ENCODE results near the gene ARHGAP8. TPM values are rescaled to one million over a fixed set of nuclear protein-coding genes. Genes with fewer than 3 reads are reported as not detected.

ARHGAP8 gene
- total and polyA plus RNA-seq, 2 donors = 1.5 to 4.5 TPM

DNA sequence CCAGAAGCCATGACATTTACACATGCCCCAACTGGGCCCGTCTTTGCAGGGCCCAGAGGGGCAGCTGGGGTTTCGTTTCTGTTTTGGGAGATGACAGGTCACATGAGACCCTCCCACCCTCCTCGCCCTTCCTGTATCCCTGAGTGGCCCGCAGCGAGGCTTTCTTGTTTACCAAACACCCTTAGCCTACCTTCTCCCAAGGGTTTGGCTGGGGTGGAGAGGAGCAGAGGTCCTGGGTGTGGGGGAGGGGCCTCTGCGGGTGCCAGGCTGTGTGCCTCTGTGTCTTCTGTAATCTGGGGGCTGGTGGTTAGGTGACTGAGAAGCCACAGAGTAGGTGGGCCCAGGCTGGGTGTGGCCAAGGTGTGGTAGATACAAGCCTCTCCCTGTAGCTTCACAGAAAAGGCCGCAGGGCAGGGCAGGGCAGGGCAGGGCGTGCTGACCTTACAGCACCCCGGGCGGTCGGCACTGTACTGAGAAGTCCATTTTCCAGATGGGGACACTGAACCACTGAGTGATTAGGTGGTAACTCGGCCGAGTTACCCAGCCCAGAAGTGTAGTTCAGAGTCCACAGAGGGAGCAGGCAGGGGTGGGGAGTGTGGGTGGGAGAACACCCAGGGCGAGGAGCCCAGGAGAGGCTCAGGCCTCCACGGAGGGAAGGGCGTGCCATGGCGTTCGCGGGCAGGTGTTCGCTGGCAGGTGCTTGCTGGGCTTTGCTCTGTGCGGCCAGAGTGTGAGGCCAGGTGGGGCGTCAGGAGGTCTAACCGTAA lies 41.7 kb upstream of the ARHGAP8 start:
- Histone ChIP-seq H3K27me3 (ENCODE audit: control insufficient read depth in 2 of 2, insufficient read depth in 1 of 2, low read length in 1 of 2) (no peaks in the 10 kb centered on the region), H3K4me1 (ENCODE audit: control insufficient read depth in 2 of 2, insufficient read depth in 2 of 2, low read length in 2 of 2) (peaks cover 15 to 53% of the 10 kb centered on the region in 2 donors), H3K36me3 (ENCODE audit: control insufficient read depth in 2 of 2, insufficient read depth in 2 of 2, low read length in 1 of 2) (peaks cover 0 to 2% of the 10 kb centered on the region in 2 donors), H3K9me3 (ENCODE audit: control insufficient read depth in 2 of 2, insufficient read depth in 1 of 2, low read length in 1 of 2) (no peaks in the 10 kb centered on the region), H3K4me3 (ENCODE audit: low read length in 2 of 2) (no peak overlapping the region), H3K27ac (ENCODE audit: low read depth in 1 of 2, low read length in 1 of 2) (peak overlapping the region in 1 of 2 donors; percentile 43)
- peak in 3 of 9 donors; percentile 39 to 65 (median 43) for DNase-seq (ENCODE audit: low read depth in 6 of 9, low spot score in 9 of 9)
- 33% methylated on average over 23 of the region's 23 CpGs for WGBS

GRCh38 chr22:44711241-44711560 lies 41.2 kb upstream of the ARHGAP8 start:
- H3K36me3 ChIP-seq (ENCODE audit: control insufficient read depth in 2 of 2, insufficient read depth in 2 of 2, low read length in 1 of 2) = peaks cover 0 to 2% of the 10 kb centered on the region in 2 donors
- no peak overlapping the region for H3K4me3 ChIP-seq (ENCODE audit: low read length in 2 of 2)
- H3K4me1 ChIP-seq (ENCODE audit: control insufficient read depth in 2 of 2, insufficient read depth in 2 of 2, low read length in 2 of 2) = peaks cover 15 to 53% of the 10 kb centered on the region in 2 donors
- no peaks in the 10 kb centered on the region for H3K27me3 ChIP-seq (ENCODE audit: control insufficient read depth in 2 of 2, insufficient read depth in 1 of 2, low read length in 1 of 2)
- H3K27ac ChIP-seq (ENCODE audit: low read depth in 1 of 2, low read length in 1 of 2) = peak overlapping the region in 1 of 2 donors; percentile 43
- H3K9me3 ChIP-seq (ENCODE audit: control insufficient read depth in 2 of 2, insufficient read depth in 1 of 2, low read length in 1 of 2) = no peaks in the 10 kb centered on the region
- DNase-seq (ENCODE audit: low read depth in 6 of 9, low spot score in 9 of 9) = peak in 2 of 9 donors; percentile 43 to 51
- 11% methylated on average over 4 of the region's 4 CpGs for WGBS

DNA sequence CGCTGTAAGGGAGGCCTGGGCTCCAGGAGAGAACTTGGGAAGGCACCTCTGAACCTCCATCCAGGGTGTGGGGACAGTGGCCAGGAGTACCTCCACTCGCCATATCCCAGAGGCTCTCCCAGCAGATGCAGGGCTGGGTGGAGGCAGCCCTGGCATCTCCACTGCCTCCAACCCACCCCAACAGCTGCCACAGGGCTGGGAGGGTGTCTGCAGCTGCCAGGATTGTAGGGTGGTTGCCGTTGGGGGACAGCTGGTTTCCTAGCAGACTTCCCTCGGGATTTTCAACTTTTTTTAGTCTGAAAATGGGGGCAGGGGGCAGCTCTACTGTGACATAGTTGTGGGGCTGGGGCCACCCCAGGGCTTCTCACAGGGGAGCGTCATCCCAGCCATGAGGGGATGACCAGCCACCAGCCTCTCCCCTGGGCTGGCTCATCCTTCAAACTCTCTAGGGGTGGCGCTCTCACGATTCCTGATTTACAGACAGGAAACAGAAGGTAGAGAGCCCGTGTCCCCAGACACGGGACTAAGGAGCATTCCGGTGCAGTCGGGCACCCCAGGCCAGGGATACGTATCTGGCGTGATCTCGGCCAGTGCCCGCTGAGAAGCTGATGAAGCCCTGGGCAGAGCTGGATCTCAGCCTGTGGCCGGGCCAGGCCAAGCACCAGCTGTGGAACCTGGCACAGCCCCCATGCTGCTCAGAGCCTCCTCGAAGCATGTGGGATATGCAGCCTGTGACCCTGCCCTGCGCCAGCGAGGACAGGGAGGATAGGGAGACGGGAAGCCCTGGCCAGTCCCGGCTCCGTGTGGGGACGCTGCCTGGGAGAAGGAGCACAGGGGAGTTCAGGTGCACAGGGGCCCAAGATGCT lies 40.5 kb upstream of the ARHGAP8 start:
- Histone ChIP-seq H3K36me3 (ENCODE audit: control insufficient read depth in 2 of 2, insufficient read depth in 2 of 2, low read length in 1 of 2) (peaks cover 0 to 2% of the 10 kb centered on the region in 2 donors), H3K9me3 (ENCODE audit: control insufficient read depth in 2 of 2, insufficient read depth in 1 of 2, low read length in 1 of 2) (no peaks in the 10 kb centered on the region), H3K4me1 (ENCODE audit: control insufficient read depth in 2 of 2, insufficient read depth in 2 of 2, low read length in 2 of 2) (peaks cover 15 to 50% of the 10 kb centered on the region in 2 donors), H3K27me3 (ENCODE audit: control insufficient read depth in 2 of 2, insufficient read depth in 1 of 2, low read length in 1 of 2) (no peaks in the 10 kb centered on the region), H3K27ac (ENCODE audit: low read depth in 1 of 2, low read length in 1 of 2) (peak overlapping the region in 1 of 2 donors; percentile 43), H3K4me3 (ENCODE audit: low read length in 2 of 2) (no peak overlapping the region)
- DNase-seq (ENCODE audit: low read depth in 6 of 9, low spot score in 9 of 9) = no peak
- 87% methylated on average over 23 of the region's 23 CpGs for WGBS

- H3K27me3 ChIP-seq (ENCODE audit: control insufficient read depth in 2 of 2, insufficient read depth in 1 of 2, low read length in 1 of 2) = no peaks in the 10 kb centered on the region
- H3K27ac ChIP-seq (ENCODE audit: low read depth in 1 of 2, low read length in 1 of 2) = no peak overlapping the region
- peaks cover 15 to 51% of the 10 kb centered on the region in 2 donors for H3K4me1 ChIP-seq (ENCODE audit: control insufficient read depth in 2 of 2, insufficient read depth in 2 of 2, low read length in 2 of 2)
- H3K4me3 ChIP-seq (ENCODE audit: low read length in 2 of 2) = no peak overlapping the region
- no peaks in the 10 kb centered on the region for H3K9me3 ChIP-seq (ENCODE audit: control insufficient read depth in 2 of 2, insufficient read depth in 1 of 2, low read length in 1 of 2)
- 97% methylated on average over 8 of the region's 8 CpGs for WGBS
- no peak for DNase-seq (ENCODE audit: low read depth in 6 of 9, low spot score in 9 of 9)
- peaks cover 0 to 2% of the 10 kb centered on the region in 2 donors for H3K36me3 ChIP-seq (ENCODE audit: control insufficient read depth in 2 of 2, insufficient read depth in 2 of 2, low read length in 1 of 2)
These were observed 39.4 kb upstream of the ARHGAP8 start for GRCh38 chr22:44712962-44713361.

GRCh38 chr22:44714703-44715350 lies 37.5 kb upstream of the ARHGAP8 start:
- Histone ChIP-seq H3K4me3 (ENCODE audit: low read length in 2 of 2) (no peak overlapping the region), H3K27me3 (ENCODE audit: control insufficient read depth in 2 of 2, insufficient read depth in 1 of 2, low read length in 1 of 2) (no peaks in the 10 kb centered on the region), H3K9me3 (ENCODE audit: control insufficient read depth in 2 of 2, insufficient read depth in 1 of 2, low read length in 1 of 2) (no peaks in the 10 kb centered on the region), H3K4me1 (ENCODE audit: control insufficient read depth in 2 of 2, insufficient read depth in 2 of 2, low read length in 2 of 2) (peaks cover 15 to 52% of the 10 kb centered on the region in 2 donors), H3K36me3 (ENCODE audit: control insufficient read depth in 2 of 2, insufficient read depth in 2 of 2, low read length in 1 of 2) (peaks cover 0 to 2% of the 10 kb centered on the region in 2 donors), H3K27ac (ENCODE audit: low read depth in 1 of 2, low read length in 1 of 2) (no peak overlapping the region)
- WGBS = 88% methylated on average over 18 of the region's 18 CpGs
- no peak for DNase-seq (ENCODE audit: low read depth in 6 of 9, low spot score in 9 of 9)

- Histone ChIP-seq H3K4me3 (ENCODE audit: low read length in 2 of 2) (no peak overlapping the region), H3K27me3 (ENCODE audit: control insufficient read depth in 2 of 2, insufficient read depth in 1 of 2, low read length in 1 of 2) (no peaks in the 10 kb centered on the region), H3K4me1 (ENCODE audit: control insufficient read depth in 2 of 2, insufficient read depth in 2 of 2, low read length in 2 of 2) (peaks cover 0 to 24% of the 10 kb centered on the region in 2 donors), H3K36me3 (ENCODE audit: control insufficient read depth in 2 of 2, insufficient read depth in 2 of 2, low read length in 1 of 2) (peaks cover 0 to 7% of the 10 kb centered on the region in 2 donors), H3K9me3 (ENCODE audit: control insufficient read depth in 2 of 2, insufficient read depth in 1 of 2, low read length in 1 of 2) (no peaks in the 10 kb centered on the region), H3K27ac (ENCODE audit: low read depth in 1 of 2, low read length in 1 of 2) (peak overlapping the region in 1 of 2 donors; percentile 17)
- 41% methylated on average over 3 of the region's 3 CpGs for WGBS
- DNase-seq (ENCODE audit: low read depth in 6 of 9, low spot score in 9 of 9) = no peak
These were observed 34.0 kb upstream of the ARHGAP8 start for GRCh38 chr22:44718418-44718817.

DNA sequence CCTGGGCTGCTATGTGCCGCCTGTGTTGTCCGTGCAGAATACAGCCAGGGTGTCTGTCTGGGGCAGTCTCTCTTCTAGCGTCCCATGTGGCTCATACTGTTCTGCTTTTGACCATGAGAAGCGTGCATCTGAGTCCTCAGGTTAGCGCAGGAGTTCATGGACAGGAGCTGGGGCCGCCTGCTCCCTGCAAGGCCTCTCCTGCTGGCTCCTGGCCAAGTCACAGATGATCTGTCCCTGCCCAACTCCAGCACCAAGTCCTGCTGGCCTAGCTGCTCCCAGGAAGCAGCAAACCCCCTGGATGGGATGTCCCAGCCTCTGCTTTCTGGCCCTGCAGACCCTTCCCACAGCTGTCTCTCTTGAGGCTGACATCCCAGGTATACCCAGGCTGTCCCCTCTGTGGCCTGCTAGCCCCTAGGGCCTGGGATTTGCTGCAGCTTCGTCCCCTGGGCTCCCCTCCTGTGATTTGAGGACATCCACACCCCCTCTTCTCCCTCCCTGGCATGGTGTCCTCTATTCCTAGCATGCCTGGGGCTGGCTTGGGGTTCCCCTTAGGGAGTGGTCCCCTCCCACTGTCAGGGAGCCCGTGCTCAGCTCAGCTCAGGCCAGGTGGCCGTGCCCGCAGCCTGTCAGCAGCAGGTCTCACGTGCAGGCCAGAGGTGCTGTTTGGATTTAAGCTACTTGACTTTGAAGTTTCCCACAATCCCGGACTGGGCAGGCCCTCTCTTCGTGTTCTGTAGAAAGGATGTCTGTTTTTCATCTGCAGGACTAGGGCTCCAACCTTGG lies 32.6 kb upstream of the ARHGAP8 start:
- Histone ChIP-seq H3K36me3 (ENCODE audit: control insufficient read depth in 2 of 2, insufficient read depth in 2 of 2, low read length in 1 of 2) (peaks cover 0 to 7% of the 10 kb centered on the region in 2 donors), H3K4me1 (ENCODE audit: control insufficient read depth in 2 of 2, insufficient read depth in 2 of 2, low read length in 2 of 2) (peaks cover 0 to 17% of the 10 kb centered on the region in 2 donors), H3K27ac (ENCODE audit: low read depth in 1 of 2, low read length in 1 of 2) (no peak overlapping the region), H3K27me3 (ENCODE audit: control insufficient read depth in 2 of 2, insufficient read depth in 1 of 2, low read length in 1 of 2) (no peaks in the 10 kb centered on the region), H3K9me3 (ENCODE audit: control insufficient read depth in 2 of 2, insufficient read depth in 1 of 2, low read length in 1 of 2) (no peaks in the 10 kb centered on the region), H3K4me3 (ENCODE audit: low read length in 2 of 2) (no peak overlapping the region)
- DNase-seq (ENCODE audit: low read depth in 6 of 9, low spot score in 9 of 9) = no peak
- 83% methylated on average over 13 of the region's 13 CpGs for WGBS

DNA sequence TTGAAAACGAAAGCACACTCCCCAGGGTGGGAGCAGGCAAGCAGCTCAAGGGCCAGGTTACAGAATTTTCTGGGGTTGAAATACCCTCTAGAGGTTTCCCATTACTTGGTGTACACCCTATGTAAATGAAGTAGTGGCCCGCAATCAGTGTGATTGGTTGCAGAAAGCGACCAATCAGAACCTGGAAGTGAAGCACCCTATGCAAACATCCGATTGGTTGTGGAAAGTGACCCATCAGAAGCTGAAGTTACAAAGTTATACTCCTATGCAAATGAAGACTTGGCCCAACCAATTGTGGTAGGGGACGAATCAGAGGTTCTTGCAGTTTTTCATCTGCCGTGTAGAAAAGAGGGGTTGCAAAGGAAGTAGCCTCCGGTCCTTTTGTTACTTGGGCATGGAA lies 31.2 kb upstream of the ARHGAP8 start:
- peaks cover 0 to 8% of the 10 kb centered on the region in 2 donors for H3K36me3 ChIP-seq (ENCODE audit: control insufficient read depth in 2 of 2, insufficient read depth in 2 of 2, low read length in 1 of 2)
- H3K27ac ChIP-seq (ENCODE audit: low read depth in 1 of 2, low read length in 1 of 2) = no peak overlapping the region
- WGBS = 95% methylated on average over 7 of the region's 7 CpGs
- DNase-seq (ENCODE audit: low read depth in 6 of 9, low spot score in 9 of 9) = no peak
- H3K9me3 ChIP-seq (ENCODE audit: control insufficient read depth in 2 of 2, insufficient read depth in 1 of 2, low read length in 1 of 2) = no peaks in the 10 kb centered on the region
- H3K27me3 ChIP-seq (ENCODE audit: control insufficient read depth in 2 of 2, insufficient read depth in 1 of 2, low read length in 1 of 2) = no peaks in the 10 kb centered on the region
- peaks cover 0 to 17% of the 10 kb centered on the region in 2 donors for H3K4me1 ChIP-seq (ENCODE audit: control insufficient read depth in 2 of 2, insufficient read depth in 2 of 2, low read length in 2 of 2)
- H3K4me3 ChIP-seq (ENCODE audit: low read length in 2 of 2) = no peak overlapping the region

All from thymus (tissue), 11 donors.